ENCODE measurements around the gene CES3. TPM values are rescaled to one million over a fixed set of nuclear protein-coding genes. Genes with fewer than 3 reads are reported as not detected.

CES3 gene
- total RNA-seq, 2 experiments from 2014 or later = 1.1 to 1.3 TPM

DNA sequence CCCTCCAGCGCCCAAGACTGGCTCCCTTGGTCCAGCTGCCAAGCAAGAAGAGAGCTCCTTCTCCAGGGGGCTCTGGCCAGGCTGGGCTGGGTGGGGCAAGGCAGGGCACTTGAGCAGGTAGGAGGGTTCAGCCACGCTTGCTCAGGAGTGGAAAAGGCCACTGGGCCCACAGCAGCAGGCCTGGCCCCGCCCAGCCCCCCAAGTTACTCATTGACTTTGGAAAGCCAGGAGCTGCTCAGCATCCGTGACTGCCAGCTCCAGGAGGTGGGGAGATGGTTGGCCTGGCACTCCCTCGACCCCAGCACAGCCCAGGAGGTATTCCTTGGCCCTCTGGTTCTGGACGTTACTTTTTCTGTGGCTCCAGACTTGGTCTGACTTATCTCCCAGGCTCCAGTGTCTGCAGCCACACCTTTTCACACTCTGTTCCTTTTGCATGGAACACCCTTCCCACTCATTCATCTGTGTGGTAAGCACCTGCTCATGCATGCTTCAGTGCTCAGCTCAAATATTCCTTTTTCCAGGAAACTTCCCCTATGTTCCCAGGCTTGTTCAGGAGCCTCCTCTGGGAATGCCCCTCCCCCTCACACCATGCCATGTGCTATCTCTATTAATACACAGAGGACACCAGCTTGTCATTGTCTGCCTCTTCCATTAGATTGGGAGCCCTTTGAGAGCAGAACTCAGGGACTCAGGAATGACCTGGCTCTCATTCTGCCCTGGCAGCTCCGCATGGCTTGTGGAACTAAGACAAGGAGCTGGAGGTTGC, 42.1 kb upstream of the CES3 start, which contains the start of gene CDH16:
CDH16 (minus strand) TSS at position 83 of the 766 bp plus-strand sequence. CDS start 820 bp downstream, outside the sequence.
- ChIA-PET POLR2A (interaction anchor here (0.6 kb wide), 1 partner anchor 45 kb away, joined by 4 read pairs; no protein-coding TSS in a partner anchor), CTCF (no interaction called here)
- Mint-ChIP-seq H3K36me3 (ENCODE audit: low read depth) (no peaks in the 10 kb centered on the region), H3K27me3 (peaks cover 25% of the 10 kb centered on the region), H3K4me1 (ENCODE audit: low read depth) (no peaks in the 10 kb centered on the region), H3K27ac (no peak within 1 kb of the TSS), H3K4me3 (no peak within 1 kb of the TSS), H3K9me3 (no peaks in the 10 kb centered on the region)
- Histone ChIP-seq H3K27ac (ENCODE audit: low read depth in 1 of 2, low read length in 2 of 2) (no peak within 1 kb of the TSS), H3K36me3 (ENCODE audit: insufficient read depth, low read length) (no peaks in the 10 kb centered on the region), H3K27me3 (ENCODE audit: control insufficient read depth in 1 of 2, insufficient read depth in 2 of 2, low read length in 2 of 2) (peaks cover 13 to 22% of the 10 kb centered on the region in 2 experiments), H3K9me3 (ENCODE audit: control insufficient read depth in 1 of 2, insufficient read depth in 1 of 2, low read length in 2 of 2) (peaks cover 0 to 11% of the 10 kb centered on the region in 2 experiments), H3K4me1 (ENCODE audit: insufficient read depth, low read length) (peaks cover 4% of the 10 kb centered on the region), H3K4me3 (ENCODE audit: low read length) (no peak within 1 kb of the TSS)
- TF ChIP-seq CTCF (IDR thresholded peaks at IDR 0.05) = no peak
- no peak for ATAC-seq (ENCODE audit: poor library complexity)
- no peak for DNase-seq
- intact Hi-C loops (cut with DNase I, micrococcal nuclease) = no loop called here

GRCh38 chr16:66919569-66920298, 41.3 kb upstream of the CES3 start:
- peaks cover 18 to 29% of the 10 kb centered on the region in 2 experiments for H3K27me3 ChIP-seq (ENCODE audit: control insufficient read depth in 1 of 2, insufficient read depth in 2 of 2, low read length in 2 of 2)
- no peaks in the 10 kb centered on the region for H3K9me3 Mint-ChIP-seq
- ChIA-PET CTCF (no interaction called here), POLR2A (interaction anchor here (0.6 kb wide), 1 partner anchor 45 kb away, joined by 4 read pairs; no protein-coding TSS in a partner anchor)
- peaks cover 7% of the 10 kb centered on the region for H3K4me1 ChIP-seq (ENCODE audit: insufficient read depth, low read length)
- H3K27ac ChIP-seq (ENCODE audit: low read depth in 1 of 2, low read length in 2 of 2) = no peak overlapping the region
- H3K4me3 ChIP-seq (ENCODE audit: low read length) = no peak overlapping the region
- peaks cover 0 to 11% of the 10 kb centered on the region in 2 experiments for H3K9me3 ChIP-seq (ENCODE audit: control insufficient read depth in 1 of 2, insufficient read depth in 1 of 2, low read length in 2 of 2)
- no peaks in the 10 kb centered on the region for H3K36me3 Mint-ChIP-seq (ENCODE audit: low read depth)
- H3K27ac Mint-ChIP-seq = no peak overlapping the region
- H3K4me1 Mint-ChIP-seq (ENCODE audit: low read depth) = no peaks in the 10 kb centered on the region
- intact Hi-C loops (cut with DNase I, micrococcal nuclease) = no loop called here
- ATAC-seq (ENCODE audit: poor library complexity) (no peak), DNase-seq (no peak)
- H3K27me3 Mint-ChIP-seq = peaks cover 32% of the 10 kb centered on the region
- H3K4me3 Mint-ChIP-seq = no peak overlapping the region
- no peak for TF ChIP-seq CTCF (IDR thresholded peaks at IDR 0.05)
- H3K36me3 ChIP-seq (ENCODE audit: insufficient read depth, low read length) = no peaks in the 10 kb centered on the region

DNA sequence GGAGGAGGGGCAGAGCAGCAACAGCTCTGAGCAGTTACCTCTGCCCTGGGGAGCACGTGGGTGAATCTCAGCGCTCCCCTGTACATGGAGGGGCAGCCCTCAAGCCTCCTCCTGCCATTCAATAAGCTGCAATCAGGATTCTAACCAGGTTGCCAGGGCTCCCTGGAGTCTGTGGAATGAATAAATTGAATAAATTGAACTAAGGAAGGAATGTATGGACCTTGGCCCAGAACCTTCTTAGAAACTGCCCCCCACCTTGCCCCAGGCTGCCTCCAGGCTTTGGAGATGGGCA, 40.8 kb upstream of the CES3 start:
- no peaks in the 10 kb centered on the region for H3K9me3 Mint-ChIP-seq
- peaks cover under 1% of the 10 kb centered on the region for H3K4me1 Mint-ChIP-seq (ENCODE audit: low read depth)
- Histone ChIP-seq H3K4me1 (ENCODE audit: insufficient read depth, low read length) (peaks cover 11% of the 10 kb centered on the region), H3K9me3 (ENCODE audit: control insufficient read depth in 1 of 2, insufficient read depth in 1 of 2, low read length in 2 of 2) (peaks cover 0 to 11% of the 10 kb centered on the region in 2 experiments), H3K27me3 (ENCODE audit: control insufficient read depth in 1 of 2, insufficient read depth in 2 of 2, low read length in 2 of 2) (peaks cover 20 to 33% of the 10 kb centered on the region in 2 experiments), H3K27ac (ENCODE audit: low read depth in 1 of 2, low read length in 2 of 2) (no peak overlapping the region), H3K4me3 (ENCODE audit: low read length) (no peak overlapping the region), H3K36me3 (ENCODE audit: insufficient read depth, low read length) (no peaks in the 10 kb centered on the region)
- intact Hi-C loops (cut with DNase I, micrococcal nuclease) = no loop called here
- no peak overlapping the region for H3K27ac Mint-ChIP-seq
- DNase-seq (no peak), ATAC-seq (ENCODE audit: poor library complexity) (no peak)
- H3K27me3 Mint-ChIP-seq = peaks cover 34% of the 10 kb centered on the region
- ChIA-PET CTCF (no interaction called here), POLR2A (no interaction called here)
- no peaks in the 10 kb centered on the region for H3K36me3 Mint-ChIP-seq (ENCODE audit: low read depth)
- no peak for TF ChIP-seq CTCF (IDR thresholded peaks at IDR 0.05)
- H3K4me3 Mint-ChIP-seq = no peak overlapping the region

Measured in CD4-positive, alpha-beta T cell (primary cell).